Mesothelial cell of epicardium (in vitro differentiated cells): ENCODE measurements around the gene PARD3. TPM values are rescaled to one million over a fixed set of nuclear protein-coding genes. Genes with fewer than 3 reads are reported as not detected.

Experiments used
- DNase-seq, 2 experiments: peaks; one replicate each; pipeline ENCODE4 v3.0.0; 2021; ENCODE audit warnings: low spot score in 2 of 2; ENCODE audit not compliant: unreplicated experiment in 2 of 2
- H3K27ac Mint-ChIP-seq: 2 replicates; pipeline ENCODE4 v1.8.0; 2021; ENCODE audit warnings: mixed read lengths
- H3K27me3 Mint-ChIP-seq: 2 replicates; pipeline ENCODE4 v1.8.0; 2021; ENCODE audit warnings: low read depth, mixed read lengths
- H3K36me3 Mint-ChIP-seq: 2 replicates; pipeline ENCODE4 v1.8.0; 2021; ENCODE audit warnings: mixed read lengths
- H3K4me1 Mint-ChIP-seq: 2 replicates; pipeline ENCODE4 v1.8.0; 2021; ENCODE audit warnings: mixed read lengths
- H3K4me3 Mint-ChIP-seq: 2 replicates; pipeline ENCODE4 v1.8.0; 2021; ENCODE audit warnings: mild to moderate bottlenecking, moderate library complexity, mixed read lengths
- H3K9me3 Mint-ChIP-seq: 2 replicates; pipeline ENCODE4 v1.8.0; 2021; ENCODE audit warnings: mixed read lengths
- total RNA-seq: library from RNA; stranded (reverse); gene quantifications from 3 replicates; pipeline ENCODE4 v1.2.1, GENCODE V29; 2021
- TF ChIP-seq, protein P1 (sequence below): fragments of 200-600 bp; sonication (generic); IDR thresholded peaks from one replicate; pipeline ENCODE4 v1.5.0; 2021; ENCODE audit warnings: antibody characterized with exemption; ENCODE audit not compliant: unreplicated experiment

PARD3 gene
- total RNA-seq, 1 donor from 2014 or later, result 73.2 TPM

DNA sequence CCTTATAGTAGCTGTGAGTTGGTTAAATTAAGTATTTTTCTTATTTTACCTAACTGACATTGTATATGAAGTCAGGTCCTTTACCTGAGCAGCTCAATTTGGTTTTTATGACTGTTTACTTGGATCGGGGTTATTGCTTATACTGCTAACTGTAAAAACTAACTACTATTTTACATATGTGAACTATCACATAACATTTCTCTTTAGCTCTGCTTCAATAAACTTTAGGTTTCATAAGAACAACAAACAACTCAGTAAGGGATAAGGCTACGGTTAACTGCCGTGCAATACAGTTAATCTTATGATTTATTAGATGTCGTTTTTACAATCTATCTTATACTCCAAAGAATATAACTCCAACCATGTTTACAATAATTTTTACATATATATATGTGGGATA, 480.2 kb downstream of the PARD3 start:
- Mint-ChIP-seq H3K27ac (no peak overlapping the region), H3K4me1 (peaks cover 11% of the 10 kb centered on the region), H3K36me3 (peaks cover 13% of the 10 kb centered on the region), H3K4me3 (no peak overlapping the region), H3K27me3 (no peaks in the 10 kb centered on the region), H3K9me3 (no peaks in the 10 kb centered on the region)
- DNase-seq, result no peak
- TF ChIP-seq, protein P1, sequence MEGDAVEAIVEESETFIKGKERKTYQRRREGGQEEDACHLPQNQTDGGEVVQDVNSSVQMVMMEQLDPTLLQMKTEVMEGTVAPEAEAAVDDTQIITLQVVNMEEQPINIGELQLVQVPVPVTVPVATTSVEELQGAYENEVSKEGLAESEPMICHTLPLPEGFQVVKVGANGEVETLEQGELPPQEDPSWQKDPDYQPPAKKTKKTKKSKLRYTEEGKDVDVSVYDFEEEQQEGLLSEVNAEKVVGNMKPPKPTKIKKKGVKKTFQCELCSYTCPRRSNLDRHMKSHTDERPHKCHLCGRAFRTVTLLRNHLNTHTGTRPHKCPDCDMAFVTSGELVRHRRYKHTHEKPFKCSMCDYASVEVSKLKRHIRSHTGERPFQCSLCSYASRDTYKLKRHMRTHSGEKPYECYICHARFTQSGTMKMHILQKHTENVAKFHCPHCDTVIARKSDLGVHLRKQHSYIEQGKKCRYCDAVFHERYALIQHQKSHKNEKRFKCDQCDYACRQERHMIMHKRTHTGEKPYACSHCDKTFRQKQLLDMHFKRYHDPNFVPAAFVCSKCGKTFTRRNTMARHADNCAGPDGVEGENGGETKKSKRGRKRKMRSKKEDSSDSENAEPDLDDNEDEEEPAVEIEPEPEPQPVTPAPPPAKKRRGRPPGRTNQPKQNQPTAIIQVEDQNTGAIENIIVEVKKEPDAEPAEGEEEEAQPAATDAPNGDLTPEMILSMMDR, result no peak

DNA sequence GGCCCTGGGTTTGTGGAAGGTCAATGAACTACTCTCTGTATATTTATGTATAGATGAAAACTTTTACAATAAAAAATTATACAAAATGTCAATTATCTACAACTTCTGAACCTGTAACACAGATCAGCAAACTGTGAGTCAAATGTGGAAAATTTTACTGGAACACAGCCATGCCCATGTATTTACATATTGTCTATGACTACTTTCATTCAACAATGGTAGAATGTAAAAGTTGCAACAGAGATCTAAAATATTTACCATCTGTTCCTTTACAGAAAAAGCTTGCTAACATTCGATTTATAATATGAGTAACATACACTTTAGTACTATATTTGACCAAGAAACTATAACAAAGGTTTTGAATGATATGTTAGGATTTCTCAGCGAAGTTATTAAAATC, 481.6 kb downstream of the PARD3 start:
- no peak overlapping the region for H3K27ac Mint-ChIP-seq
- H3K36me3 Mint-ChIP-seq, result peaks cover 17% of the 10 kb centered on the region
- no peak overlapping the region for H3K4me3 Mint-ChIP-seq
- no peaks in the 10 kb centered on the region for H3K9me3 Mint-ChIP-seq
- TF ChIP-seq, protein P1, result no peak
- H3K4me1 Mint-ChIP-seq, result peaks cover 5% of the 10 kb centered on the region
- no peaks in the 10 kb centered on the region for H3K27me3 Mint-ChIP-seq
- no peak for DNase-seq

DNA sequence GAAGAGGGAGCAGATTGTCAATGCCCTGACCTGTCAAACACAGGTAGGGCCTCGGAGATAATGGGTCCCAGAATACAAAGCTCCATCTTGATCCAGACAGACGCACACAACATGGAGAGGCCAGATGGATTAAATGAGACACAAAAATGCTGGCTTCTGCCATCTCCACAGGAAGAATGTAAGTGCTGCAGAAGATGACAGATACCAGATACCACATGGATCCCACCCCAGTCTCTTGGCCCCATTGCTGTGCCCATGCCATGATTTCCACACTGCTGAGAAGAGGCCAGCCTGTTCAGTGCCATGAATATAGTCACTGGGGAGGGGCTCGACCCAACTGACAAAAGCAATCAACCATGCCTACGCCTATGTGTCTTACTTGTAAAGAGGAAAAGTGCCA, 487.9 kb downstream of the PARD3 start:
- H3K27ac Mint-ChIP-seq, result no peak overlapping the region

DNA sequence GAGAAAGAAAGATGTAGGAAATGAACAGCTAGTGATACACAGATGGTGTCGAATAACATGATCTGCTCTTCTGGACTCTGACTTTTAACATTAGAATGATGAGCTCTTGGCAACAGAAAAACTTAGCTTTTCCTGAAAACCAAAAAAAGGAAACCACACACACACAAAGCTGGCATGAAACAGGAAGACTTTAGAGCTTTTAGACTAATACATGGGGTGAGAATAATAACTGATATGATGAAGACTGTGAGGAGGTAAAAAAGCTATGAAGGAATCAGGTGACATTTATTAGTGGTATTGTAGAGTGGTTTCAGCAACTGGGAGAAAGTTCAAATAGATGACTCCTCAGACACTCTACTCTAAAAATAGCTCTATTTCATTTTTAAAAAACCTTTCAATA, 491.9 kb downstream of the PARD3 start:
- TF ChIP-seq, protein P1, result no peak
- Mint-ChIP-seq H3K4me3 (no peak overlapping the region), H3K27ac (no peak overlapping the region), H3K36me3 (peaks cover 12% of the 10 kb centered on the region), H3K4me1 (peaks cover 42% of the 10 kb centered on the region), H3K9me3 (no peaks in the 10 kb centered on the region), H3K27me3 (no peaks in the 10 kb centered on the region)
- no peak for DNase-seq

More for the DNA sequence above, 487.9 kb downstream of the PARD3 start:
- no peak overlapping the region for H3K4me3 Mint-ChIP-seq
- H3K36me3 Mint-ChIP-seq, result peaks cover 26% of the 10 kb centered on the region
- H3K27me3 Mint-ChIP-seq, result no peaks in the 10 kb centered on the region
- TF ChIP-seq, protein P1, result no peak
- DNase-seq, result no peak
- peaks cover 14% of the 10 kb centered on the region for H3K4me1 Mint-ChIP-seq
- H3K9me3 Mint-ChIP-seq, result no peaks in the 10 kb centered on the region

DNA sequence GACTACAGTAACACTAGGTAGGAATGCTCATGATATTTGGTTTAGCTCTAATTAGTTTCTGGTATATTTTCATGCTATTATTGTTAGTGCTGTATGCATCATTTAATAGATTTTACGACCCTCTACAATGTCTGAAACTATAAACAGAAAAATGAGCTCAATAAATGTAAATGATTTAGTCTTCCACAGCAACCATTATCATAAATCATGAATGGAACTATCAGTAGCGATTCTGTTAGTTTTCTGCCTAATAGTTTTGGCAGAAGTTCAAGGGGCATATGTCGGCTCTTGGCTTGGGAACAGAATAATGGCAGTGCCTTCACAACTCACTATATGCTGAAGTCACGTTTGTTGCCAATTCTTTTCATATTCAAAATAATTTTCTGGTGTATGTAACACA, 494.8 kb downstream of the PARD3 start:
- no peaks in the 10 kb centered on the region for H3K27me3 Mint-ChIP-seq
- H3K27ac Mint-ChIP-seq, result peak overlapping the region; percentile 90
- H3K36me3 Mint-ChIP-seq, result peaks cover 14% of the 10 kb centered on the region
- TF ChIP-seq, protein P1, result no peak
- H3K4me3 Mint-ChIP-seq, result no peak overlapping the region
- DNase-seq, result no peak
- no peaks in the 10 kb centered on the region for H3K9me3 Mint-ChIP-seq
- peaks cover 53% of the 10 kb centered on the region for H3K4me1 Mint-ChIP-seq
